T-helper 17 cell (primary cell): ENCODE measurements around the gene FOXO1. TPM values are rescaled to one million over a fixed set of nuclear protein-coding genes. Genes with fewer than 3 reads are reported as not detected.
"Not testable (repeated sequence)": the region's sequence is repeated elsewhere in the genome, so short reads cannot be mapped to it uniquely, and the experiment has no call there.

ENCODE experiments used
- ATAC-seq: fragments of 150-1000 bp; cut with Tn5 transposase; 2 replicates; pipeline ENCODE4 v1.10.0; 2021; ENCODE audit warnings: mild to moderate bottlenecking, moderate library complexity
- DNase-seq, 3 donors: peaks; one replicate each; pipeline versions ENCODE4 v3.0.0 to v3.0.0-alpha.2; 2020 to 2021
- H3K9me3 ChIP-seq: one replicate; pipeline ENCODE4 v1.7.0; 2013; ENCODE audit warnings: low read length, mild to moderate bottlenecking; ENCODE audit not compliant: control insufficient read depth, poor library complexity, severe bottlenecking
- H3K27ac Mint-ChIP-seq: one replicate; pipeline ENCODE4 v1.8.0; 2022; ENCODE audit warnings: mild to moderate bottlenecking, moderate library complexity, mixed read lengths
- H3K27me3 Mint-ChIP-seq: one replicate; pipeline ENCODE4 v1.8.0; 2022; ENCODE audit warnings: mixed read lengths
- H3K36me3 Mint-ChIP-seq: one replicate; pipeline ENCODE4 v1.8.0; 2022; ENCODE audit warnings: low read depth, mixed read lengths
- H3K4me1 Mint-ChIP-seq: one replicate; pipeline ENCODE4 v1.8.0; 2022; ENCODE audit warnings: mild to moderate bottlenecking, mixed read lengths
- H3K4me3 Mint-ChIP-seq: one replicate; pipeline ENCODE4 v1.8.0; 2022; ENCODE audit warnings: mild to moderate bottlenecking, moderate library complexity, mixed read lengths
- total RNA-seq, 4 donors: library from RNA in 2 of 4; stranded (reverse) in 2 of 4; gene quantifications; one replicate each; pipeline ENCODE4 v1.2.3 and lab custom pipeline; 2022 to 2026

Gene FOXO1
- total RNA-seq, 2 donors from 2014 or later = 72.9 to 86.1 TPM

DNA sequence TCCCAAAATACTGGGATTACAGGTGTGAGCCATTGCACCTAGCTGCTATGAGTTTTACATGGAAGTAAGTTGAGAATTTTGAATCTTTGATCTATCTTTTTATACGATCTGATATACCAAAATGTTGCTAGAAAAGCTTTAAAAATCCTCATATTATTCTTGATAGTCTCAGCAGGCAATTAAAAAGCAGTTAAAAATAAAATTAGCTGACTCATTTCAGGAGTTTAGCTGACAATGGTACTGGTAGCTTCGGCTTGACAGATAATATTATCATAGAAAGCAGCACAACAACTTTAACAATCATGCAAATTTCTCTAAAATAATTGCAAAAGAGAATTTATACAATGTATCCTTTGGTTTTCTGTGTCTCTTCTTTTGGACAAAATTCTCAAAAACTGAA is 9.6 kb upstream of the FOXO1 start:
- H3K36me3 Mint-ChIP-seq = no peaks in the 10 kb centered on the region
- no peak for DNase-seq

DNA sequence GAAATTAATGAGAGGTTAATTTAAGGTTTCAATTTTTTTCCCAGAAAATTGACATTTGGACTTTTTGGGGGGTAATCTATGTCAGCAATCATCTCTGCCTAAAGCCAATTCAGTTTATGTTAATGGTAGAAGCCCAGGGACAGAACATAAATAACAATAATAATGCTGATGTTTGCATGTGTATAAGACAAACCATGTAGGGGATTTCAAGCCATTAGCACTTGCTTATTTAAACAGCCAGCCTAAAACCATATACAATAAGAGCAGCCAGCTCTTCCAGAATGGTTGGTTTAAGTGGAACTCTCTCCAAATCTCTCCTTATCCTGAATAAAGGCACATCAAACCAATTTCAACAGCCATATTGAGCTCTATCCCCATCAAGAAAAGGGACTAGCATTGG is 7.0 kb upstream of the FOXO1 start:
- ATAC-seq = no peak
- no peaks in the 10 kb centered on the region for H3K27me3 Mint-ChIP-seq
- no peak overlapping the region for H3K27ac Mint-ChIP-seq
- no peaks in the 10 kb centered on the region for H3K9me3 ChIP-seq
- no peak for DNase-seq
- H3K4me1 Mint-ChIP-seq = peaks cover 2% of the 10 kb centered on the region
- no peaks in the 10 kb centered on the region for H3K36me3 Mint-ChIP-seq
- no peak overlapping the region for H3K4me3 Mint-ChIP-seq

More for the DNA sequence above, 9.6 kb upstream of the FOXO1 start:
- no peak for ATAC-seq
- no peaks in the 10 kb centered on the region for H3K27me3 Mint-ChIP-seq
- no peaks in the 10 kb centered on the region for H3K9me3 ChIP-seq
- no peaks in the 10 kb centered on the region for H3K4me1 Mint-ChIP-seq
- H3K4me3 Mint-ChIP-seq = no peak overlapping the region
- H3K27ac Mint-ChIP-seq = no peak overlapping the region

DNA sequence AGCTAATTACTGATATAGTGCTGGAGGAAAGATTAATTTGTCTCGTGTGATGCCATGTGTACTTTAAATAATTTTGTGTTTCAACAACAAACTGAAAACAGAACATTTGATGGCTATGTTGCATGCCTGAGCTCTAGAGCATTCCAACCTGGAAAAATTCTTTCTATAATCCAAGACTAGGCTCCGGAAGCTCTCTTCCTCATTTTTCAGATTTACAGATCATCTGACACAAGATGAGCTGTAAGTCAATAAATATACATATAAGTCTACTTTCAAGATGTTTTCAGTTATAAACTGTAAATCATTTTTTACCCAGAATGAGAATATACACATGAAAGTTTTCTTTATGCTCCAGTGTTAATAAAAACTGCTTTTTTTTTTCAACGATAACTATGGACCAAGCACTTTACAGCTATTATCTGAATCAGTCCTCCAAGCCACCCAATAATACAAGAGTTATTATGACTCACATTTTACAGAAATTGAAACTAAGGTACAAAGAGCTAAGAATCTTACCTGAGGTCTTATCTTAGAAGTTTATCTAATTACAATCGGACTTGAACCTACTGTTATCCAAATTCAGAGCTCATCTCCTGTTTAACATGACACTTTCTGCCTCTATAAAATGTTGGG is 6.4 kb upstream of the FOXO1 start:
- peaks cover 6% of the 10 kb centered on the region for H3K4me1 Mint-ChIP-seq
- H3K36me3 Mint-ChIP-seq = no peaks in the 10 kb centered on the region
- H3K9me3 ChIP-seq = no peaks in the 10 kb centered on the region
- no peak overlapping the region for H3K4me3 Mint-ChIP-seq
- no peak for DNase-seq
- H3K27me3 Mint-ChIP-seq = no peaks in the 10 kb centered on the region
- ATAC-seq = no peak
- H3K27ac Mint-ChIP-seq = no peak overlapping the region

GRCh38 chr13:40671956-40672764 is 5.7 kb upstream of the FOXO1 start:
- Mint-ChIP-seq H3K27ac (no peak overlapping the region), H3K4me3 (no peak overlapping the region), H3K27me3 (no peaks in the 10 kb centered on the region), H3K36me3 (no peaks in the 10 kb centered on the region), H3K4me1 (peaks cover 10% of the 10 kb centered on the region)
- DNase-seq (no peak), ATAC-seq (no peak)
- no peaks in the 10 kb centered on the region for H3K9me3 ChIP-seq

GRCh38 chr13:40670307-40670706 is 3.9 kb upstream of the FOXO1 start:
- DNase-seq (no peak), ATAC-seq (no peak)
- no peaks in the 10 kb centered on the region for H3K36me3 Mint-ChIP-seq
- H3K4me3 Mint-ChIP-seq = no peak overlapping the region
- H3K9me3 ChIP-seq = no peaks in the 10 kb centered on the region
- no peak overlapping the region for H3K27ac Mint-ChIP-seq
- peaks cover 10% of the 10 kb centered on the region for H3K4me1 Mint-ChIP-seq
- H3K27me3 Mint-ChIP-seq = no peaks in the 10 kb centered on the region

GRCh38 chr13:40668335-40668734 is 1.9 kb upstream of the FOXO1 start:
- no peak for ATAC-seq
- no peaks in the 10 kb centered on the region for H3K27me3 Mint-ChIP-seq

DNA sequence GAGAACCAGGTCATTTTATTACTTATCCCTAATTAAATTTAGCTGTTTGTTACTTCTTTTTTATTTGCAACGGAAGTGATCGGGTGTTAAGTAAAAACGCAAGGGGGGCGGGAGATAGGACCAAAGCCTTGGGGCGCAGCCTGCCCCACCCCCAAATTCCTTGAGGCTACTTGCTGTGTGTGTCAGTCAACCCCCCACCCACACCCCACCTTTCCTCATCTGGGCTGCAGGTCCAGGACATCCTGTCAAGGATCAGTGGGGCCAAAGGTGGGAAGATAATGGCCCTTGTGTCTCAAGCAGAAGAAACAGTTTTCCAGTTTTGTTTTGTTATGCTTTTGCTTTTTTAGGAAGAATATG is 1.2 kb upstream of the FOXO1 start:
- peaks cover 2% of the 10 kb centered on the region for H3K36me3 Mint-ChIP-seq
- ATAC-seq = no peak
- H3K4me1 Mint-ChIP-seq = peaks cover 12% of the 10 kb centered on the region
- peak overlapping the region; percentile 88 for H3K27ac Mint-ChIP-seq
- peak overlapping the region; percentile 93 for H3K4me3 Mint-ChIP-seq
- H3K9me3 ChIP-seq = no peaks in the 10 kb centered on the region
- no peaks in the 10 kb centered on the region for H3K27me3 Mint-ChIP-seq
- DNase-seq = no peak

More at GRCh38 chr13:40668335-40668734, 1.9 kb upstream of the FOXO1 start:
- peak in 1 of 3 donors; percentile 19 for DNase-seq
- peaks cover 2% of the 10 kb centered on the region for H3K36me3 Mint-ChIP-seq
- peaks cover 10% of the 10 kb centered on the region for H3K4me1 Mint-ChIP-seq
- no peaks in the 10 kb centered on the region for H3K9me3 ChIP-seq
- H3K4me3 Mint-ChIP-seq = peak overlapping the region; percentile 93
- peak overlapping the region; percentile 88 for H3K27ac Mint-ChIP-seq

GRCh38 chr13:40666933-40667621 is 636 bp upstream of the FOXO1 start:
- H3K36me3 Mint-ChIP-seq = peaks cover 2% of the 10 kb centered on the region
- no peaks in the 10 kb centered on the region for H3K27me3 Mint-ChIP-seq
- H3K4me1 Mint-ChIP-seq = peaks cover 15% of the 10 kb centered on the region
- DNase-seq = peak in 1 of 3 donors; percentile 28
- ATAC-seq = peak; percentile 25
- no peaks in the 10 kb centered on the region for H3K9me3 ChIP-seq
- H3K4me3 Mint-ChIP-seq = peak overlapping the region; percentile 93
- H3K27ac Mint-ChIP-seq = peak overlapping the region; percentile 88

- Mint-ChIP-seq H3K4me1 (peaks cover 26% of the 10 kb centered on the region), H3K36me3 (peaks cover 2% of the 10 kb centered on the region)
These were observed 1.1 kb downstream of the FOXO1 start for GRCh38 chr13:40665126-40666044.

DNA sequence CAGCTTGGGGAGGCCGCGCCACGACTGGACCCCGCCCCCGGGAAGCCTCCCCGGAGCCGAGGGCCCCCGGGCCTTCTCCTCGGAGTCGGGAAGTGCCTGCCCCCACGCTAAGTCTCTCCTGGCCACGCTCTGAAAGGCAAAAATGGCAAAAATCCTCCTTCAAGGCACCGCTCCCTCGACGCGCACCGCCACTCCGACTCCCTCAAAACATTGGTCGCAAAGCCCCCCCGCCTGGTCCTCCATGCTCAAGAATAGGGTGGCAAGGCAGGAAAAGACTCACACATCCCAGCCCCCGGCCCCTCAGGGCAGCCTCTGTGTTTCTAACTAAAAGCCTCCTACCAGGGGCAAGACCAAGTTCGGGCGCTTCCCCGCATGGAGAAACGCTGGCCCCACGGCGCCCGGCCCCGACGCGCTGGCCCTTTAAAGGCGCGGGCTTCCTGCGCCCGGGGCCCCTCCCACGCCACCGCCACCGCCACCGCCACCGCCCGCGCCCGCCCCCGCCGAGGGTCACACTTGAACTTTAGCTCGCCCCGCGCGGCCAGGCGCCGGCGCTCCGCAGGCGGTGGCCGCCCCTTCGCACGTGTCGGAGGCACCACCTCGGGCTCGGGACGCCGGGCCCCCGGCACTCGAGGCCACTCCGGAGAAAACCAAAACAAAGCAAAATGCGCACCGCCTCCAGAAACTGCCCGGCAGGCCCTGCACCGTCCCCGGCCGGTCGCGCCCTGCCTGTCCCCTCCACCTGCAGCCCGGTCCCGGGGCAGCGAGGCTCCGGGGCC is 1.9 kb downstream of the FOXO1 start:
- Mint-ChIP-seq H3K36me3 (peaks cover 2% of the 10 kb centered on the region), H3K4me1 (peaks cover 33% of the 10 kb centered on the region)

More at GRCh38 chr13:40665126-40666044, 1.1 kb downstream of the FOXO1 start:
- DNase-seq = peak; percentile 18 to 54 (median 42)
- Mint-ChIP-seq H3K27ac (peak overlapping the region; percentile 96), H3K4me3 (peak overlapping the region; percentile 94), H3K27me3 (no peaks in the 10 kb centered on the region)
- peak; percentile 13 for ATAC-seq
- H3K9me3 ChIP-seq = no peaks in the 10 kb centered on the region

DNA sequence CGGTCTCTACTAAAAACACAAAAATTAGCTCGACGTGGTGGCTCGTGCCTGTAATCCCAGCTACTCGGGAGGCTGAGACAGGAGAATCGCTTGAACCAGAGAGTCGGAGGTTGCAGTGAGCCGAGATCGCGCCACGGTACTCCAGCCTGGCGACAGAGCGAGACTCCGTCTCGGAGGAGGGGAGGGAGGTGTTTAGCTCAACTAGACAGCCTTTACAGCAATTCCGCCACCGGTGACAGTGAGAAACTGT is 2.4 kb downstream of the FOXO1 start:
- H3K9me3 ChIP-seq, H3K27me3 Mint-ChIP-seq, H3K36me3 Mint-ChIP-seq: not testable (repeated sequence)
- Mint-ChIP-seq H3K4me3 (peak overlapping the region; percentile 94), H3K4me1 (peaks cover 34% of the 10 kb centered on the region), H3K27ac (peak overlapping the region; percentile 96)
- peak; percentile 60 for ATAC-seq
- peak in 2 of 3 donors; percentile 63 for DNase-seq

More for the DNA sequence above, 1.9 kb downstream of the FOXO1 start:
- Mint-ChIP-seq H3K27me3 (no peaks in the 10 kb centered on the region), H3K4me3 (peak overlapping the region; percentile 94), H3K27ac (peak overlapping the region; percentile 96)
- H3K9me3 ChIP-seq = no peaks in the 10 kb centered on the region
- DNase-seq (peak; percentile 47 to 64 (median 56)), ATAC-seq (peak; percentile 47)

DNA sequence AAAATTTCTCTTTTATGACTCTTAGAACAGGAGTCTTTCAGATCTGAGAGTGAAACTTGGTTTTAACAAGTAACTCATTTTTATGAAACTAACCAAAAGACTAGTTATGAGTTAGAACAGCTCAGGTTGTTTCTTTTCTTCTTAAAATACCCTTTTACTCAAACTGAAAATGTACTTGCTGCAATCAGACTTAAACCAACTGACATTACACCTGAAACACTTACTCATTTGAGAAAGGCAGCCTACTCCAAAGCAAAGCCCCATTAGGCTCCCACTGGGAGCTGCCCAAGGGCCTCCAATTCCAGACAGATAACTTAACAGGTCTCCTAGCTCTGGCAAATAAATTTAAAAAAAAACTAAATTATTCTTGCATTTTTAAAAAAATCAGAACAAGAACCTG is 3.6 kb downstream of the FOXO1 start:
- Mint-ChIP-seq H3K4me1 (peaks cover 35% of the 10 kb centered on the region), H3K4me3 (peak overlapping the region; percentile 94), H3K36me3 (peaks cover 2% of the 10 kb centered on the region), H3K27me3 (no peaks in the 10 kb centered on the region), H3K27ac (peak overlapping the region; percentile 96)
- DNase-seq (no peak), ATAC-seq (no peak)
- H3K9me3 ChIP-seq = no peaks in the 10 kb centered on the region
